ENCODE results near the gene CTSD.

The CTSD gene

DNA sequence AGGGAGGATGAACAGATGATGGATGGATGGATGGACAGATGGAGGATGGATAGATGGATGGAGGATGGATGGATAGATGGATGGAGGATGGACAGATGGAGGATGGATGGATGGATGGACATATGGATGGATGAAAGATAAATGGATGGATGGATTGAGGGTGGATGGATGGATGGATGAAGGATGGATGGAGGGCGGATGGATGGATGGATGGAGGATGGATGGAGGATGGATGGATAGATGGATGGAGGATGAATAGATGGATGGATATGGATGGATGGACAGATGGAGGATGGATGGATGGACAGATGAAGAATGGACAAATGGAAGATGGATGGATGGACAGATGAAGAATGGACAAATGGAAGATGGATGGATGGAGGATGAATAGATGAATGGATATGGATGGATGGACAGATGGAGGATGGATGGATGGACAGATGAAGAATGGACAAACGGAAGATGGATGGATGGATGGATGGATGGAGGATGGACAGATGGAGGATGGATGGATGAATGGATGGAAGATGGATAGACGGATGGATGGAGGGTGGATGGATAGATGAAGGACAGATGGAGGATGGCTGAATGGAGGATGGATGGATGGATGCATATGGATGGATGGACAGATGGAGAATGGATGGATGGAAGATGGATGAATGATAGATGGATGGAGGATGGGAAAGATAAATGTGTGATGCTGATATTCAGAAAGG is 20.7 kb downstream of the CTSD start:
- no peak for DNase-seq

DNA sequence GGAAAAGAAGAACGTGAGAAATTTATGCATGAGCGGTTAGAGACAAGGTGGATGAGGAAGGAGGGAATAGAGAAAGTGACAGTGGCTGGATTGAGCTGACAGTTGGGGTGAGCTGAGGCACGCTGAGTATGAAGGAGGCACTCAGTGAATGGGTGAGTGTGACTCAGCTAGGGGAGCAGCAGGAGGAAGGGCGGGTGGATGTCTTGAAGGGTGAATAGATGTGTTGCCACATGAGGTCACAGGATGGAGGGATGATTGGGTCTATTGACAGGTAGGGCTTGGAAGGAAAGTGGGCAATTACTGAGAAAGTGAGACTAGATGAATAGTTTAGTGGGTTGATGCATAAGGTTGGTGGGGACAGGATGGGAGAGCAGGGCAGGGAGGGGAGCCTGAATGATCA is 21.4 kb downstream of the CTSD start:
- DNase-seq: no peak

DNA sequence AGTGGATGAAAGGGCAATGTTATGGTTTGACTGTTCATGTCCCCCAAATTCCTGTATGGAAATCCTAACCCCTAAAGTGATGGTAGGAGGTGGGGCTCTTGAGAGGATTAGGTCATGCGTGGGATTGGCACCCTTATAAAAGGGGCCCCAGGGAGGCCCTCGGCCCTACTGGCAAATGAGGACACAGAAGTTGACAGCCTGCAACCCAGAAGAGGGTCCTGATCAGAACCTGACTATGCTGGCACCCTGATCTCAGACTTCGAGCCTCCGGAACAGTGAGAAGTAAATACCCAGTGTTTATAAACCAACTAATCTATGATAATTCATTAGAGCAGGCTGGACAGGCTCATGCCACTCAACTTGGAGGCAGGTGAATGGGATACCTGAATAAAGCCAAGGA is 22.0 kb downstream of the CTSD start:
- no peak for DNase-seq

DNA sequence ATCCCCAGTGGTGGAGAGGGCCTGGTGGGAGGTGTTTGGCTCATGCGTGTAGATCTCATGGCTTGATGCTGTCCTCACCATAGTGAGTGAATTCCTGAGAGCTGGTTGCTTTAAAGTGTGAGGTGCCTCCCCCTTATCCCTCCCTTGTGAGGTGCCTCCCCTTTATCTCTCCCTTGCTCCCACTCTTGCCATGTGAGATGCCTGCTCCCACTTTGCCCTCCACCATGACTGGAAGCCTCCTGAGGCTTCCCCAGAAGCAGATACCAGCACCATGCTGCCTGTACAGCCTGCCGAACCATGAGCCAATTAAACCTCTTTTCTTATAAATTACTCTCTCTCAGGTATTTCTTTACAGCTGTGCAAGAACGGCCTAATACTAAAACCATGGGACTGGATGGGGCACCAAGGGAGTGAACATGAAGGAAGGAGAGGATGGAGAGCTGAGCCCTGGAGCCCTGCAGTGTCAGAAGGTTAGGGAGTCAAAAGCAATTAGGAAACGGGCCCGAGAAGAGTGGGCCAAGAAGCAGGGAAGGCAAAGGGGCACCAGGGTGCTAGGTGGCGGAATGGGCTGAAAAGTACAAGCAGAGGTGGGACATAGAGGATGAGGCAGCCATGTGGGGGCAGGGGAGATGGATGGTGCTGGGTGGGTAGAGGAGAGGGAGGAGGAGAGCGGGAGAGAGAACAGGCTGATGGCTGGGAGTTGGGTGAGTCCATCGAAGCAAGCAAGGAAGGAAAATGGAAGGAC is 22.8 kb downstream of the CTSD start:
- no peak for DNase-seq

DNA sequence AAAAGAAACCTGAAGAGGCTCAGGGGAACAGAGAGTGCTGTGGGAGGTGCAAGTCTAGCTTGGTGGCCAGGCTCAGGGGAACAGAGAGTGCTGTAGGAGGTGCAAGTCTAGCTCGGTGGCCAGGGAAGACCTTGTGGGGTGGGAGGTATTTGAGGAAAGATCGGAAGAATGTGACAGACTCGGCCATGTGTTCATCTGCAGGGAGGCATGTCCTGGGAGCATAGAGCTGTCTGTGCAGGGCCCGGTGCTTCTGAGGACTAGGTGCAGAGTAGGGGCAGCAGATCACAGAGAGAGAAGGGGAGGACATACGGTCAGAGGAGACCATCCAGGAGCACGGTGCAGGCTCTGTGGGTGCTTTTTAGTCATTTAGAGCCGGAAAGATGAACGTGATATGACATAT is 24.2 kb downstream of the CTSD start:
- DNase-seq: no peak

DNA sequence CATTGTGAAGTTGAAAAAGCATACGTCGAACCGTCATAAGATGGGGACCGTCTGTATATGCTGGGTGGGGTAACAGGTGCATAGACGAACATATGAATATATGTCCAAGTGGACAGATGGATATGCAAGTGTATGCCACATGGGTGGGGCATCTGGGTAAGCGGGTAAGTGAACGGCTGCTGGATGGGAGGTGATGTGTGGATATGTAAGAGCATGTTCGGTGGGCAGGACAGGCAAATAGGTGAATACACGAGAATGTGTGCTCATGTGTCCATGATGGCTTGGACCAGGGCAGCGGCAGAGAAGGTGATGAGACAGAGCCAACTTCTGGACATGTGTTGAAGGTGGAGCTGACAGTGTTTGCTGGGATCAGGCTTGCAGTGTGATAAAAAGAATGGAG is 25.3 kb downstream of the CTSD start:
- DNase-seq: no peak

DNA sequence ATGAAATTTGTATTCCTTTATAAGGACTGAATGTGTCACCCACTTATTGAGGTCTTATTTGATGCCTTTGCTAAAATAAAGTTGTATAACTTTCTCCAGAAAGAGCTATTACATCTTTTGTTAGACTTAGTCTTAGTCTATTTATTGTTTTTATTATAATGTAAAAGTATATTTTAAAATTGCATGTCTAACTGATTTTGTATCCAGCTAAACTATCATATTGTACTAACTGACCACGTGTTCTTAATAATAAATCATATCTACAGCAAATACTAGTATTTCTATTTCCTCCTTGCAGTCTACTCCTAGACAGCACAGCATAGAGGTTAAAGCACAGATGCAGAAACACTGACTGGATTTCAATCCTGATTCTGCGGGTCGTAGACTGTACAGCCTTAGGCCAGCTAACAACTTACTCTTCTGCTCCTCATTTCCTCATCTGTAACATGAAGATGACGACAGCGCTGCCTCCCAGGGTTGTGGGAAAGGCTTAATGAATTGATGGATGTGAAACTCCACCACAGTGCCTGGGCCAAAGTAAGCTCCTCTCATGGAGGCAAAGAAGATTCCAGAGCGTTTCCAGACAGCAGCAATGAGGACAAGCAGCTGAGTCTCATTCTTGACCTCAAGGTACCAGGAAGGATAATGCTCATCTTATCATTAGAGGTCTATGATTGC is 26.5 kb downstream of the CTSD start:
- DNase-seq: no peak

DNA sequence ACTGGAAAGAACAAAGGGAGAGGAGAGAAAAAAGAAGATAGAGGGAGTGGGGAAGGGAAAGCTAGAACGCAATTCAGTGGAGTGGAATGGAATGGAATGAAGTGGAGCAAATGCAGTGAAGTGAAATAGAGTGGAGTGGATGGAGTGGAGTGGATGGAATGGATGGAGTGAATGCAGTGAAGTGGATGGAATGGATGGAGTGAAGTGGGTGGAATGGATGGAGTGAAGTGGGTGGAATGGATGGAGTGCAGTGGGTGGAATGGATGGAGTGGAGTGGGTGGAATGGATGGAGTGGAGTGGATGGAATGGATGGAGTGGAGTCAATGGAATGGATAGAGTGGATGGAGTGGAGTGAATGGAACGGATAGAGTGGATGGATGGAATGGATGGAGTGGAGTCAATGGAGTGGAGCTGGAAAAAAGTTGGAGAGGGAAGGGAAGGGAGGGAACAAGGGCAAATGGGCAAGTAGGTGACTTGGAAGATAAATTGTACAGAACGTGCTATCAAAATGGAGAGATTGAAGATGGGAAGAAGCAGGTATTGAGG is 27.2 kb downstream of the CTSD start:
- DNase-seq: no peak

DNA sequence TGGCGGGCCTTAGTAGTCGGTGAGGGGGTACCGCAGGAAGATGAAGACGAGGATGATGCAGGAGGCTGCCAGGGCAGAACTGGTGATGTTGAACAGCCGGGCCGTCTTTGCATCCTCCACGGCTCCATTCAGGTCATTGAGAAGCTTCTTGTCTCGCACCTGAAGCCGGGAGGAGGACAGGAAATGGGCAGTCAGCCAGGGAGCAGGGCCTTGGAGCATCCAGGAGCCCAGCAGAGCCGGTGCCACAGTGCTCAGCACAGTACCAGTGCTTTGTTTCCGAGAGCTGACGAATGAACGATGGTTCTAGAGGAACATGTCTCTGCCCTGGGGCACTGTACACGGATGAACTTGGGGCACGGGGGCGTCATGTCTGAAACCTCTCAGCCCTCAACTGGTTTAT is 28.5 kb downstream of the CTSD start:
- no peak for DNase-seq

DNA sequence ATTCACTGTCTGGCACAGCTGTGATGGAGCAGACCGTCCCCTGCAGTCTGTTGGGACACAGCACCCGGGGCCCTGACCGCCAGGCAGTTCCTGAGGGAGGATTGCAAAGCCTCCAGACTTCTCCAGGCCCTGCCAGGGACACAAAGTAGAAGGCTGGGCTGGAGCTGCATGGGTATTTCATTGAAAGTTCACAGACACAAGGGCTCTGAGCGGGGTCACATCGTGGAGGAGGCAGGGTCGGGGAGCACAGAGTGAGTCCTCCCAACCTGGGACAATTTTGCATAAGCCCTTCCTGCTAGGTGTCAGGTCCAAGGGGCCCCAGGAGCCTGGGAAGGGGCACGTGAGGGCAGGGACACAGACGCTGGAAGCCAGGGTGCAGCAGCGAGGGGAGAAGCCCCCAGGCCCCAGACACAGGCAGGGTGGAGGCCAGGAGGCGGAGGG is 29.1 kb downstream of the CTSD start:
- no peak for DNase-seq

DNA sequence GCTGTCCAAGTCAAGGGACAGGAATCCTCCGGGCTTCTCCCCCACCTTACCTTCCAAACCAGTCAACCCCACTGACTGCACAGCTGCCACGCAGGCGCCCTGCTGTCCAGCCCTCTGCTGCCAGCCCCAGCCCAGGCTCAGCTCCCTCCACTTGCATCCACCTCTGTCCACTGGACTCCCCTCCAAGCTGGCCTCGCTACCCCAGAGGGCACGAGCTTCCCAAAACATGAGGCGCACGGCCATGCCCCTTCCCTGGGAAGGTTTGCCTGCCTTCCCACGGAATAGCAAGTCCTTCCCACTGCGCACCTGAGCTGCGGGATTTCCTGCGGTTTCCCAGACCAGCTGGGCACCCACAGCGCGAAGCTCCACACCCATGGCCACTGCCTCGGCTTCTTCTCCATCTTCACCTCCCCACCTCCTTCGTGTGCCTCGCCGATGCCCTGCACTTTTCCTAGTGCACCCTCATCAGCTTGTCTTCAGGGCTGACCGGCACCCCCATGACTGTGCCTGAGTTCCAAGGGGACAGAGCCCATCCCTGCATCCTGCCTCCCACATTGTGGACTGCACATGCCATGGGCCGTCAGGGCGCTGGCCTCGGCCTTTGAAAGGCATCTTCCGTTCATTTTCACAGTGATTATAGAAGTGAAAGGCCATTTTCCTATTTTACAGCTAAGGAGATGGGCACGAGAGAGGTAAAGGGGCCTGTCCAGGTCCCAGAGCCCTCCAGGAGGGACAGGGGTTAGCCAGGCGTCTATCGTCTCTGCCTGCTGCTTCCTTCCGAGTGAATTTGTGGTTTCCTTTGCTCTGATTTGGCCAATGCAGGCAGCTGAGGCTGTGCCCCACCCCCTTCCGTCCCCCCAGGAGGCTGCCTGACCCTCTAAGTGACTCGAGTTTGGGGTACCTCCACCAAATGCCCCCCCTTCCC is 29.7 kb downstream of the CTSD start:
- no peak for DNase-seq

DNA sequence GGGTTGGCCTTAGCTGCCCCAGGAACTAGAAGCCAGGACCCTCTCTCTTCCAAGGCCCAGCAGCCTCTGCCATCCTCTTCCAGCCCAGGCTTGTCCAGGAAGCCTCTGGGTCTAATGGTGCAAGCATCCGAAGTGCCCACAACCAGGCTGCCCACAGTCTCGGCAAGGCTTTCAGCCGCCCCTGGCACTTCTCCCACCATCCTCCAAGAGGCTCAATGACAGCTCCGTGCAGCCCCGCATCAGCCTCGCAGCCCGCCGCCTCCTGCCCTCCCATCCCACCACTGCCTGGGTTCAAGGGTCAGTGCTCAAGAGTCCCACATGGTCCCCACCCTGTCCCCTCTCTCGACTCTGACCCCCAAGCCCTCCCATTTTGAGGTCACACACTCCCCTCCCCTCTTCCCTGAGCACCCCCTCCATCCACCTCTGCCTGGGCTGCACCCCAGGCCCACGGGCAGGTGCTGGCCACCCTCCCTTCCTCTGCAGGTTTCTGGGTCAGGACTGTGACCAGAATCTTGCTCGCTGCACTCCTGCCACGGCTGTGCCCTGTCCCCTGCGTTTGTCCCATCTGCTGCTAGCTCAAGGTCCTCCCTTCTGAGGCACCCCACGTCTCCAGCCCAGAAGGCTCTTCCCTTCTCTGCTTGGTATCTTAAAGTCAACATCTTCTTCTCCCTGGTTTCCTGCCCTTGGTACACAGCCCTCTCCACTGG is 30.6 kb downstream of the CTSD start:
- no peak for DNase-seq

DNA sequence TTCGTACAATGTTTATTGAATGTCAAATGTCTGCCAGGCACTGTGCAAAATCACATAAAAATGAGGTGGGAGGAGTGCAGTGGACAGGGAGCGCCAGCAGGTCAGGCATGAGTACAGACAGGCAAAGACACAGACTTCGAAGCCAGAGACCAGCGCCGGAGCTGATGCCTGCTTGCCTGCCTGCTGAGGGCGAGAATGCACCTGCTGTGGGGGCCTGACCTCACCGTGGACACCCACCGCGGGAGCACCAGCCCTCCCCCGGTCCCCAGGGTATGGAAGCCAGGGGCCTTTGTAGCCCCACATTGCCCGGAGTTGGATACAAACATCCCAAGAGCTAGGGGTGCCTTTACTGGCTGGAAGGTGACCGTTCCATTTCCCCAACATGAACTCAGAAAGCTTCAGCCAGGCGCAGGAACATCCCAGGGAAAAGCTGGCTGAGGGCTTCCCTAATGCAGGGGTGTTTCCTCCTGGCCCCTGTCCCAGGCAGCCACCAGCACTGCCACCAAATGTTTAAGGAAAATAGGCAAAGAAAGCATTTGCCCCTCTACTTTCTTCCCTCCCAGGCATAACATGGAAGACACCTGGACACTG is 31.2 kb downstream of the CTSD start:
- DNase-seq: no peak

DNA sequence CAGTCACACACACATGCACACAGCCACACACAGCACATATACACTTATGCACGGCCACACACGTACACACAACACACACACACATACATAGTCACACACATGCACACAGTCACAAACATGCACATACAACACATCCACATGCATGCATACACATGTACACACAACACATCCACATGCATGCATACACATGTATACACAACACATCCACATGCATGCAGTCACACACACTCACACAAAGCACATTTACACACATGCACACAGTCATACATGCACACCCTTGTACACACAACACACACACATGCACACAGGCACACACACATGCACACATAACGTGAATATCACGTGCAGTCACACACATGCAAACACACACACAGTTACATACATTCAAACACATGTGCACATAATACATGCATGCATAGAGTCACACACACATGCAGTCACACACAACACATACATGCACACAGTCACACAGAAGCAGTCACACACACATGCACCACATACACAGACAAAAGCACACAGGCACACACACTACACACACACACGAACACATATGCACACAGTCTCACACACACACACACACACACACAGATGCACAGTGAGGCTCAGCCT is 32.2 kb downstream of the CTSD start:
- no peak for DNase-seq

DNA sequence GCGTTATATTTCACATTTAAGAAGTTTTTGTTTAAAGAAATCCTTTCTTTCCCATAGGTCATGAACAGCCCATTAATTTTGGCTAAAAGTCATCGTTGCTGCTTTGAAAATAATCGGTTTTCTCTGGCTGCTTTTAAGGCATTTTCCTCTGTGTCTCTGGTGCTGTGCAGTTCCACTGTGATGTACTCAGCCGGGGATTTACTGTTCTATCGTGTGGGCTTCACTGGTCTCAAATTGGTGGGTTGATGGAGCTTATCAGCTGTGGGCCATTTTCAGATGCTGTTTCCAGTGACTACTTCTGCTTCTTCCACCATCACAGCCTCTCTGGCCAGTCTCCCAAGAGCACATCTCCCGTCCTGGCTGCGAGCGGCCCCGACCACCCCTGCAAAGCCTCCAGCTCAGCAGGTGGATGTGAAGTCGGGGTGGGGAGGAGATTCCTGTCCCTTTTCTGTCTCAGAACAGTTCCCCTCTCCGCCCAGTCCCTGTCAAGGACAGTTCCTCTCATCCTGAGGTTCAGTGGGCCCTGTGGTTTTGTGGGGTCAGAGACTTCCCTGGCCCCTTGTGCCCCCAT is 33.6 kb downstream of the CTSD start:
- no peak for DNase-seq

DNA sequence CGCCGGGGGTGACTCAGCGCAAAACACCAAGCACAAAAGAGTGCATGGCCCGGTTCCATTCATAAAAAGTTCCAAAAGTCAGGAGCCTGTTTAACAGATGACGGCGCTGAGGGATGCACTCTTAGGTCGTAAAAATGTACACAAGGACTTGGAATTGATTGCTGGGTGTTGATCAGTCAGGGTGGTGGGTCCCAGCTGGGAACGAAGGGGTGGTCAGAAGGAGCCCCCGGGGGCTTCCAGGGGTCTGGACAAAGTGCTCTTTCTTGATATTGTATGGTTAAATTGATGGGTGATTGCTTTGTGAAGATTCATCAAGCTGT is 34.1 kb downstream of the CTSD start:
- no peak for DNase-seq

DNA sequence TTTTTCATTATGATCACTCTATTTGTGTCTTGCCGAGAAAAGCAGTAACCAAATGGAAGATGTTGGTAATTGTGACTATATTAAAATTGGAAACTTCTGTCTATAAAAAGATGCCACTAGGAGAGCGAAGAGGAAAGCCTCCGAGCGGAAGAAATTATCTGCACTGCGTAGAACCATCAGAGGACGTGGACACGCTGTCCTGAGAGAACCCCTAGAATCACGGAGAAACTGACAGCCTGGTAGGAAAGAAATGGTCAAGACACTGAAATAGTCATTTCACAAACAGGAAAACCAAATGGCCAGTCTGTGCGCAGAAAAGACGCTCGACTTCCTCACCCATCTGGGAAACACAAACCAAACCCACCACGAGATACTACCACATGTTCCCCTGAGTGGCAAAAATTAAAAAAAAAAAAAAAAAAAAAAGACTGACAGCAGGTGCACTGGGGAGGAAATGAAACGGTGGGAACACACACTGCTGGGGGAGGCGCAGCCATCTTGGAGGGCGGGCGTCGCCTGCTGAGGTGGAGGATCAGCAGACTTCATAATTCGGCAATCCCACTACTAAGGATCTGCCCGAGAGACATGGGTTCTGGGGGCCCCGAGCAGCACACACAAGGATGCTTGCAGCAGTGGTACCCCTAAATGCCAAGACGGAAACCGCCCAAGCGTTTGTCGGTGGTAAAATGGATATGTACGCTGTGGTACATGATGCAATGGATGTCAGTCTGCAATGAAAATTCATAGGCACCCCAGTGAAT is 34.6 kb downstream of the CTSD start:
- no peak for DNase-seq

DNA sequence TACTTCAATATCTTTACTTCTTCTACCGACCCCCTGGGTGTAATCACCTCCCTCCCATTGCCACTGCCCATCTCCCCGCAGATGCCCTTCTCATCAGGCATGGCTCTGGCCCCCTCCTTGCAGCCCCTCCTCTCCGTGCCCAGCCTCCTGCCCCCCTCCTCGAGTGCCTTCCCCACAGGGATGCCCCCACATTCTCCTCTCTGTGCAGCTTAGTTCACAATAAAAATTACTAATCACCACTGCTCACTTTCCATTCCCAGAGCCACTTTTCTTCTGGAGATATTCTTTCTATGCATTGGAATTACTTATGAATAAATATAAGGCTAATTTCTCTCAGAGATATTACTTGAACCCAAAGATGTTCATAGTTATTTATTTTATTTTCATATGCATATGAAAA is 35.4 kb downstream of the CTSD start:
- DNase-seq: no peak

DNA sequence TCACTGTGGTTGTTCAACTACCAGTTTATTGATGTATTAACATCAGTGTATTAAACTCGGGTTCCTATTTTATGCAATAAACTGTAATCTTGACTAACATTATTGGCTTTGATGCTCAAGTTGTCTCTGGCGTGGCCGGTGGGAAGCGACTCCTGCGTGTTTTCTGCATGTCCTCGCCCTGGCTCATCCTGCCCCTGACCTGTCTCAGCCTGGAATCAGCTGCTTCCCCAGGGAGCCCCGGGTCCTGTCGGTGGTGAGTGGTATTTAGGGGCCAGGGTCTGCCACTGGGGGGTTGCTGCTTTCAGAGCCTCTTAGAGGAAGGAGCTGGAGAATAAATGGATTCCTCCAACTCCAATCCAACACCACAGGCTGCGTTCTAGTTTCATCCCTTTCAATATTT is 35.9 kb downstream of the CTSD start:
- no peak for DNase-seq

DNA sequence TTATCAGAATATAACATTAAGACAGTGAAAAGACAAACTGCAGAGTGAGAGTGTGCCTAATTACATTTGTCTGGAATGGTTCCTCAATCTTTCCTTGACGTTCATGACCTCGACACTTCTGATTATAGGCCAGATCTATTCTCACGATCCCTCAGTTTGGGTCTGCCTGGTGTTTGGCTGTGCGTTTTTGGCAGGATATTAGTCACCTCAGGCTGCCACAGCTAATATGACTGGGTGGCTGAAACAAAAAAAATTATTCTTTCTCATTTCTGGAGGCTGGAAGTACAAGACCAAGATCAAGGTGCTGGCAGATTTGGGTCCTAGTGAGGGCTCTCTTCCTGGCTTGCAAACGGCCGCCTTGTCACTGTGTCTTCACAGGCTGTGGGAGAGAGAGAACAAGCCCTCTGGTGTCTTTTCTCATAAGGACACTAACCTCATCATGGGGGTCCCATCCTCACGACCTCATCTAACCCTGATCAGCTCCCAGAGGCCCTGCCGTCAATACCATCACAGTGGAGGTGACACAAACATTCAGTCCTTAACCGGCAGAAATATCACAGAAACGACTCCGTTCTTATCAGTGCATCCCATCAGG is 36.5 kb downstream of the CTSD start:
- DNase-seq: no peak

Measured in Kasumi-1 (cell line).